ENCODE measurements around the gene GFI1B. TPM values are rescaled to one million over a fixed set of nuclear protein-coding genes. Genes with fewer than 3 reads are reported as not detected.

Gene GFI1B
- total and polyA plus RNA-seq, 2 of the 4 experiments (the other 2 are of a cell fraction), result 0.02 TPM; not detected in 1

DNA sequence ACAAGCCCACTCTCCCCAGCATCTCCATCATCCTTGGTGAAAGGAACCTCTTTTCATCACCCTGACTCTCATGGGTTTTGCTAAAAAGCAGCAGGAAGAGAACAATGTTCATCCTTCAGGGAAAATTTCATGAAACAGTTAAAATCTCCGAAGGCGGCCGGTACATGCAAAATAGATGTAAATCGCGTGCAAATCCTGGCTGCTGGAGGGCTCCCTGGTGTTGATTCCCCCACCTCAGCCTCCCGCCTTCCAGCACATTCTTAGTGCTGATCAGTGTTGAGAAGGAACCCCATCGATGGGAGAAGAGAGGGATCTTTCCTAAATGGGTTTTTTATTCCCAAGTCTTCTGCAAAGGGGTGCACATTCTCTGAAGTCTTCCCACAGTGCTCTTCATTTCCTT lies 8.7 kb upstream of the GFI1B start:
- Histone ChIP-seq H3K9me3 (ENCODE audit: control insufficient read depth, insufficient read depth, low read length) (no peaks in the 10 kb centered on the region), H3K4ac (ENCODE audit: low read depth, low read length) (no peak overlapping the region), H3K4me1 (ENCODE audit: control insufficient read depth, insufficient read depth, low read length) (no peaks in the 10 kb centered on the region), H3K23ac (ENCODE audit: low read depth, low read length) (no peak overlapping the region), H2AFZ (replicated peaks; ENCODE audit: low read length, poor library complexity) (no peak overlapping the region), H4K8ac (ENCODE audit: low read depth in 2 of 2, low read length in 2 of 2) (no peak overlapping the region), H2BK20ac (ENCODE audit: low read depth, low read length) (no peak overlapping the region), H3K9me1 (ENCODE audit: insufficient read depth, low read length) (no peaks in the 10 kb centered on the region), H3K27ac (ENCODE audit: insufficient read depth, low read length) (no peak overlapping the region), H3K79me1 (ENCODE audit: low read depth in 1 of 2, low read length in 2 of 2) (no peaks in the 10 kb centered on the region), H3K14ac (replicated peaks; ENCODE audit: low read depth, low read length) (no peak overlapping the region), H2BK120ac (ENCODE audit: low read depth, low read length) (no peak overlapping the region), H2BK5ac (ENCODE audit: low read depth, low read length, poor library complexity, severe bottlenecking) (no peak overlapping the region), H3K18ac (ENCODE audit: low read depth, low read length) (no peak overlapping the region), H2AK5ac (ENCODE audit: low read depth, low read length) (no peak overlapping the region), H2AK9ac (replicated peaks; ENCODE audit: low read depth, low read length, poor library complexity) (no peak overlapping the region), H4K91ac (ENCODE audit: insufficient read depth, low read depth, low read length) (no peak overlapping the region), H3K4me3 (ENCODE audit: insufficient read depth, low read depth, low read length) (no peak overlapping the region), H3K27me3 (ENCODE audit: control insufficient read depth, insufficient read depth, low read length) (peaks cover 36% of the 10 kb centered on the region), H3K9ac (ENCODE audit: low read depth, low read length) (no peak overlapping the region), H3K36me3 (ENCODE audit: control insufficient read depth, insufficient read depth, low read length) (no peaks in the 10 kb centered on the region), H2BK15ac (ENCODE audit: low read depth, low read length) (no peak overlapping the region), H3K4me2 (ENCODE audit: low read depth, low read length) (no peak overlapping the region), H3K56ac (ENCODE audit: extremely low read depth, insufficient read depth, low read length) (no peak overlapping the region), H4K5ac (ENCODE audit: low read depth, low read length) (no peak overlapping the region), H4K20me1 (ENCODE audit: insufficient read depth, low read length) (no peaks in the 10 kb centered on the region)
- 80% methylated on average over 1 of the region's 7 CpGs; no CpG with 5 or more reads in 1 of the 2 experiments for WGBS, 2 experiments (ENCODE audit: extremely low coverage in 2 of 2, insufficient read length in 1 of 2)
- no peak for ATAC-seq (ENCODE audit: low read depth)
- dilution Hi-C loops (cut with HindIII; ENCODE audit: low sequenced_read_pairs, unreplicated experiment) (no loop called here), intact Hi-C loops (cut with micrococcal nuclease) (loop anchor here (5.0 kb wide), 1 partner anchor 67 kb away; no protein-coding TSS in a partner anchor), in situ Hi-C loops (cut with MboI; ENCODE audit: low sequenced_read_pairs) (no loop called here)
- ChIA-PET POLR2A (ENCODE audit: unreplicated experiment) (no interaction called here), CTCF (no interaction called here)
- no TSS peak for BruUV-seq (replicated peaks)
- no peak for TF ChIP-seq FOS (IDR thresholded peaks at IDR 0.05; ENCODE audit: low read depth, low read length)
- no peak for TF ChIP-seq BHLHE40 (IDR thresholded peaks at IDR 0.05; ENCODE audit: low read depth, low read length)
- TF ChIP-seq MXI1 (IDR thresholded peaks at IDR 0.05; ENCODE audit: borderline replicate concordance, low read depth, low read length), result no peak
- TF ChIP-seq POLR2A (IDR thresholded peaks at IDR 0.05; ENCODE audit: low read depth, low read length), result no peak
- TF ChIP-seq MAZ (IDR thresholded peaks at IDR 0.05; ENCODE audit: borderline replicate concordance, low read depth, low read length), result no peak
- DNase-seq, result no peak

All from IMR-90 (cell line).